WTC11 (cell line): ENCODE data around the gene ZNF664. TPM values are rescaled to one million over a fixed set of nuclear protein-coding genes. Genes with fewer than 3 reads are reported as not detected.

Experiments used
- ATAC-seq: fragments of 200-7000 bp; cut with Tn5 transposase; 2 replicates; pipeline ENCODE4 v1.10.0; 2021; ENCODE audit warnings: mild to moderate bottlenecking, moderate library complexity
- CTCF ChIA-PET: fragments of 300-600 bp; sonication (Branson Sonifier 250); formaldehyde crosslinking; loops from one replicate; lab custom pipeline; 2021; ENCODE audit warnings: antibody characterized with exemption; lab: Charles Lee
- POLR2A ChIA-PET: fragments of 350-600 bp; sonication (Branson Sonifier 250); formaldehyde crosslinking; loops from one replicate; lab custom pipeline; 2021; ENCODE audit warnings: antibody characterized with exemption; lab: Charles Lee
- DNase-seq: peaks from one replicate; pipeline ENCODE4 v3.0.0; 2021; ENCODE audit warnings: low spot score
- H3K27ac Mint-ChIP-seq: 2 replicates; pipeline ENCODE4 v1.8.0; 2021; ENCODE audit warnings: mixed read lengths
- H3K27me3 Mint-ChIP-seq: 2 replicates; pipeline ENCODE4 v1.8.0; 2021; ENCODE audit warnings: low read depth, mild to moderate bottlenecking, moderate library complexity, mixed read lengths
- H3K36me3 Mint-ChIP-seq: 2 replicates; pipeline ENCODE4 v1.8.0; 2021; ENCODE audit warnings: mixed read lengths
- H3K4me1 Mint-ChIP-seq: 2 replicates; pipeline ENCODE4 v1.8.0; 2022; ENCODE audit warnings: mixed read lengths
- H3K4me3 Mint-ChIP-seq: 2 replicates; pipeline ENCODE4 v1.8.0; 2021; ENCODE audit warnings: mild to moderate bottlenecking, moderate library complexity, mixed read lengths
- H3K9me3 Mint-ChIP-seq: 2 replicates; pipeline ENCODE4 v1.8.0; 2021; ENCODE audit warnings: mixed read lengths
- ATF1 ChIP-seq: sonication (generic); formaldehyde crosslinking; IDR thresholded peaks from 2 replicates; pipeline ENCODE4 v1.8.1; 2023; ENCODE audit warnings: mild to moderate bottlenecking, moderate library complexity, missing genetic modification reagents
- GRHL2 ChIP-seq: fragments of 250-450 bp; sonication (Bioruptor Pico); IDR thresholded peaks from 2 replicates; pipeline ENCODE4 v1.8.0; 2022; ENCODE audit warnings: mild to moderate bottlenecking, moderate library complexity; ENCODE audit not compliant: insufficient replicate concordance, severe bottlenecking
- HMGA2 ChIP-seq: fragments of 250-450 bp; sonication (Bioruptor Pico); IDR thresholded peaks from 2 replicates; pipeline ENCODE4 v1.4.0; 2021; ENCODE audit warnings: mild to moderate bottlenecking, moderate library complexity
- JAZF1 ChIP-seq: fragments of 250-450 bp; sonication (Bioruptor Pico); IDR thresholded peaks from 2 replicates; pipeline ENCODE4 v1.9.0; 2021; ENCODE audit warnings: moderate library complexity, mild to moderate bottlenecking, inconsistent platforms
- KAT7 ChIP-seq: sonication (generic); formaldehyde crosslinking; IDR thresholded peaks from 2 replicates; pipeline ENCODE4 v1.8.1; 2023; ENCODE audit warnings: missing genetic modification reagents, mild to moderate bottlenecking, borderline replicate concordance
- MYBL2 ChIP-seq: sonication (generic); formaldehyde crosslinking; IDR thresholded peaks from 2 replicates; pipeline ENCODE4 v1.8.1; 2023; ENCODE audit warnings: mild to moderate bottlenecking, moderate library complexity, missing genetic modification reagents
- NFE2L1 ChIP-seq: sonication (generic); formaldehyde crosslinking; IDR thresholded peaks from 2 replicates; pipeline ENCODE4 v1.8.1; 2023; ENCODE audit warnings: missing genetic modification reagents
- PRRX2 ChIP-seq: fragments of 250-450 bp; sonication (Bioruptor Pico); IDR thresholded peaks from 2 replicates; pipeline ENCODE4 v1.8.0; 2021; ENCODE audit warnings: mild to moderate bottlenecking
- RELA ChIP-seq: sonication (generic); formaldehyde crosslinking; IDR thresholded peaks from 2 replicates; pipeline ENCODE4 v1.8.1; 2022; ENCODE audit warnings: missing genetic modification reagents, mild to moderate bottlenecking, borderline replicate concordance
- SMAD4 ChIP-seq: sonication (generic); formaldehyde crosslinking; IDR thresholded peaks from 2 replicates; pipeline ENCODE4 v1.8.0; 2022; ENCODE audit warnings: mild to moderate bottlenecking, missing genetic modification reagents
- TEAD1 ChIP-seq: sonication (generic); formaldehyde crosslinking; IDR thresholded peaks from 2 replicates; pipeline ENCODE4 v1.8.0; 2022; ENCODE audit warnings: mild to moderate bottlenecking, missing genetic modification reagents
- ZNF121 ChIP-seq: sonication (generic); formaldehyde crosslinking; IDR thresholded peaks from 2 replicates; pipeline ENCODE4 v1.8.0; 2023; ENCODE audit warnings: missing genetic modification reagents
- ZNF416 ChIP-seq: fragments of 250-450 bp; sonication (Bioruptor Pico); IDR thresholded peaks from 2 replicates; pipeline ENCODE4 v1.9.0; 2021; ENCODE audit warnings: mild to moderate bottlenecking, inconsistent platforms
- total RNA-seq: library from RNA; stranded (reverse); gene quantifications from 3 replicates; pipeline ENCODE4 v1.2.3, GENCODE V29; 2021
- TF ChIP-seq, protein P1 (sequence below): fragments of 250-450 bp; sonication (Bioruptor Pico); IDR thresholded peaks from 2 replicates; pipeline ENCODE4 v1.9.0; 2021; ENCODE audit warnings: mild to moderate bottlenecking, borderline replicate concordance
- TF ChIP-seq, protein P2 (sequence below): sonication (generic); formaldehyde crosslinking; IDR thresholded peaks from 2 replicates; pipeline ENCODE4 v1.8.1; 2022; ENCODE audit warnings: low read depth, mild to moderate bottlenecking, moderate library complexity, missing genetic modification reagents, borderline replicate concordance
- TF ChIP-seq, protein P3 (sequence below): sonication (generic); formaldehyde crosslinking; IDR thresholded peaks from 2 replicates; pipeline ENCODE4 v1.8.1; 2022; ENCODE audit warnings: missing genetic modification reagents, borderline replicate concordance
- TF ChIP-seq, protein P4 (sequence below): sonication (generic); formaldehyde crosslinking; IDR thresholded peaks from 2 replicates; pipeline ENCODE4 v1.8.1; 2023; ENCODE audit warnings: mild to moderate bottlenecking, missing genetic modification reagents, moderate library complexity
- TF ChIP-seq, protein P5 (sequence below): sonication (generic); formaldehyde crosslinking; conservative IDR thresholded peaks from 2 replicates; pipeline ENCODE4 v1.8.1; 2022; ENCODE audit warnings: mild to moderate bottlenecking, missing genetic modification reagents
- TF ChIP-seq, protein P6 (sequence below): sonication (generic); formaldehyde crosslinking; IDR thresholded peaks from 2 replicates; pipeline ENCODE4 v1.8.0; 2022; ENCODE audit warnings: mild to moderate bottlenecking, missing genetic modification reagents
- TF ChIP-seq, protein P7 (sequence below): sonication (generic); formaldehyde crosslinking; IDR thresholded peaks from 2 replicates; pipeline ENCODE4 v1.8.0; 2023; ENCODE audit warnings: missing genetic modification reagents, mild to moderate bottlenecking, borderline replicate concordance

The ZNF664 gene
- total RNA-seq, 1 experiment from 2014 or later: 61.7 TPM

DNA sequence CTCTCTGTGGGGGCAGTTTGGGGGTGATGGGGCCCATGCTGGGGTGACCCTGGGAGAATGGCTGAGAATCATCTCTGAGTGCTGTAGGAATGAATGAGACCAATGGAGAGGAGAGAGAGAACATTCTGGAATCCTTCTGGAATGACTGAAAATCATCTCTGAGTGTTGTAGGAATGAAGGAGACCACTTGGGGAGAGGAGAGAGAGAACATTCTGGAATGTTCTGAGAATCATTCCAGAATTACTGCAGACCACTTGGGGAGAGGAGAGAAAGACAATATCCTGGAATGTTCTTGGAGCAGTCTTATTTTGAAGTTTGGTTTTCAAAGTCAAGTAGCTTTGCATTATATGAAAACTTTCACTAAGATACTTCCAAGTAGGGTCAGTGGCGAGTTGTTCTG is 64.3 kb downstream of the ZNF664 start:
- Mint-ChIP-seq H3K36me3 (0 out of 2 replicates have a peak, but pooled peaks cover 2% of the 10 kb centered on the region), H3K27me3 (no peaks in the 10 kb centered on the region), H3K9me3 (peaks cover 4% of the 10 kb centered on the region), H3K4me3 (no peak overlapping the region), H3K4me1 (peaks cover 19% of the 10 kb centered on the region), H3K27ac (no peak overlapping the region; the same call in 1 of the 2 replicates)
- ATAC-seq (no peak), DNase-seq (no peak)
- TF ChIP-seq HMGA2 (CRISPR knock-in tag) (no peak), GRHL2 (CRISPR knock-in tag) (no peak), JAZF1 (CRISPR knock-in tag) (no peak), ZNF121 (CRISPR knock-in tag) (no peak), RELA (CRISPR knock-in tag) (no peak), MYBL2 (no peak), ATF1 (CRISPR knock-in tag) (no peak), TEAD1 (no peak), KAT7 (CRISPR knock-in tag) (no peak), ZNF416 (CRISPR knock-in tag) (no peak), SMAD4 (CRISPR knock-in tag) (no peak), PRRX2 (CRISPR knock-in tag) (no peak), NFE2L1 (no peak)
- TF ChIP-seq, protein P1, sequence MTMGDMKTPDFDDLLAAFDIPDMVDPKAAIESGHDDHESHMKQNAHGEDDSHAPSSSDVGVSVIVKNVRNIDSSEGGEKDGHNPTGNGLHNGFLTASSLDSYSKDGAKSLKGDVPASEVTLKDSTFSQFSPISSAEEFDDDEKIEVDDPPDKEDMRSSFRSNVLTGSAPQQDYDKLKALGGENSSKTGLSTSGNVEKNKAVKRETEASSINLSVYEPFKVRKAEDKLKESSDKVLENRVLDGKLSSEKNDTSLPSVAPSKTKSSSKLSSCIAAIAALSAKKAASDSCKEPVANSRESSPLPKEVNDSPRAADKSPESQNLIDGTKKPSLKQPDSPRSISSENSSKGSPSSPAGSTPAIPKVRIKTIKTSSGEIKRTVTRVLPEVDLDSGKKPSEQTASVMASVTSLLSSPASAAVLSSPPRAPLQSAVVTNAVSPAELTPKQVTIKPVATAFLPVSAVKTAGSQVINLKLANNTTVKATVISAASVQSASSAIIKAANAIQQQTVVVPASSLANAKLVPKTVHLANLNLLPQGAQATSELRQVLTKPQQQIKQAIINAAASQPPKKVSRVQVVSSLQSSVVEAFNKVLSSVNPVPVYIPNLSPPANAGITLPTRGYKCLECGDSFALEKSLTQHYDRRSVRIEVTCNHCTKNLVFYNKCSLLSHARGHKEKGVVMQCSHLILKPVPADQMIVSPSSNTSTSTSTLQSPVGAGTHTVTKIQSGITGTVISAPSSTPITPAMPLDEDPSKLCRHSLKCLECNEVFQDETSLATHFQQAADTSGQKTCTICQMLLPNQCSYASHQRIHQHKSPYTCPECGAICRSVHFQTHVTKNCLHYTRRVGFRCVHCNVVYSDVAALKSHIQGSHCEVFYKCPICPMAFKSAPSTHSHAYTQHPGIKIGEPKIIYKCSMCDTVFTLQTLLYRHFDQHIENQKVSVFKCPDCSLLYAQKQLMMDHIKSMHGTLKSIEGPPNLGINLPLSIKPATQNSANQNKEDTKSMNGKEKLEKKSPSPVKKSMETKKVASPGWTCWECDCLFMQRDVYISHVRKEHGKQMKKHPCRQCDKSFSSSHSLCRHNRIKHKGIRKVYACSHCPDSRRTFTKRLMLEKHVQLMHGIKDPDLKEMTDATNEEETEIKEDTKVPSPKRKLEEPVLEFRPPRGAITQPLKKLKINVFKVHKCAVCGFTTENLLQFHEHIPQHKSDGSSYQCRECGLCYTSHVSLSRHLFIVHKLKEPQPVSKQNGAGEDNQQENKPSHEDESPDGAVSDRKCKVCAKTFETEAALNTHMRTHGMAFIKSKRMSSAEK: no peak
- TF ChIP-seq, protein P2, sequence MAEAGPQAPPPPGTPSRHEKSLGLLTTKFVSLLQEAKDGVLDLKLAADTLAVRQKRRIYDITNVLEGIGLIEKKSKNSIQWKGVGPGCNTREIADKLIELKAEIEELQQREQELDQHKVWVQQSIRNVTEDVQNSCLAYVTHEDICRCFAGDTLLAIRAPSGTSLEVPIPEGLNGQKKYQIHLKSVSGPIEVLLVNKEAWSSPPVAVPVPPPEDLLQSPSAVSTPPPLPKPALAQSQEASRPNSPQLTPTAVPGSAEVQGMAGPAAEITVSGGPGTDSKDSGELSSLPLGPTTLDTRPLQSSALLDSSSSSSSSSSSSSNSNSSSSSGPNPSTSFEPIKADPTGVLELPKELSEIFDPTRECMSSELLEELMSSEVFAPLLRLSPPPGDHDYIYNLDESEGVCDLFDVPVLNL: no peak
- TF ChIP-seq, protein P3, sequence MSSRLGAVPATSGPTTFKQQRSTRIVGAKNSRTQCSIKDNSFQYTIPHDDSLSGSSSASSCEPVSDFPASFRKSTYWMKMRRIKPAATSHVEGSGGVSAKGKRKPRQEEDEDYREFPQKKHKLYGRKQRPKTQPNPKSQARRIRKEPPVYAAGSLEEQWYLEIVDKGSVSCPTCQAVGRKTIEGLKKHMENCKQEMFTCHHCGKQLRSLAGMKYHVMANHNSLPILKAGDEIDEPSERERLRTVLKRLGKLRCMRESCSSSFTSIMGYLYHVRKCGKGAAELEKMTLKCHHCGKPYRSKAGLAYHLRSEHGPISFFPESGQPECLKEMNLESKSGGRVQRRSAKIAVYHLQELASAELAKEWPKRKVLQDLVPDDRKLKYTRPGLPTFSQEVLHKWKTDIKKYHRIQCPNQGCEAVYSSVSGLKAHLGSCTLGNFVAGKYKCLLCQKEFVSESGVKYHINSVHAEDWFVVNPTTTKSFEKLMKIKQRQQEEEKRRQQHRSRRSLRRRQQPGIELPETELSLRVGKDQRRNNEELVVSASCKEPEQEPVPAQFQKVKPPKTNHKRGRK (CRISPR knock-in tag): no peak
- TF ChIP-seq, protein P4, sequence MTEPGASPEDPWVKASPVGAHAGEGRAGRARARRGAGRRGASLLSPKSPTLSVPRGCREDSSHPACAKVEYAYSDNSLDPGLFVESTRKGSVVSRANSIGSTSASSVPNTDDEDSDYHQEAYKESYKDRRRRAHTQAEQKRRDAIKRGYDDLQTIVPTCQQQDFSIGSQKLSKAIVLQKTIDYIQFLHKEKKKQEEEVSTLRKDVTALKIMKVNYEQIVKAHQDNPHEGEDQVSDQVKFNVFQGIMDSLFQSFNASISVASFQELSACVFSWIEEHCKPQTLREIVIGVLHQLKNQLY (CRISPR knock-in tag): no peak
- TF ChIP-seq, protein P5, sequence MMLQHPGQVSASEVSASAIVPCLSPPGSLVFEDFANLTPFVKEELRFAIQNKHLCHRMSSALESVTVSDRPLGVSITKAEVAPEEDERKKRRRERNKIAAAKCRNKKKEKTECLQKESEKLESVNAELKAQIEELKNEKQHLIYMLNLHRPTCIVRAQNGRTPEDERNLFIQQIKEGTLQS (CRISPR knock-in tag): no peak
- TF ChIP-seq, protein P6, sequence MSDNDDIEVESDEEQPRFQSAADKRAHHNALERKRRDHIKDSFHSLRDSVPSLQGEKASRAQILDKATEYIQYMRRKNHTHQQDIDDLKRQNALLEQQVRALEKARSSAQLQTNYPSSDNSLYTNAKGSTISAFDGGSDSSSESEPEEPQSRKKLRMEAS (CRISPR knock-in tag): no peak
- TF ChIP-seq, protein P7, sequence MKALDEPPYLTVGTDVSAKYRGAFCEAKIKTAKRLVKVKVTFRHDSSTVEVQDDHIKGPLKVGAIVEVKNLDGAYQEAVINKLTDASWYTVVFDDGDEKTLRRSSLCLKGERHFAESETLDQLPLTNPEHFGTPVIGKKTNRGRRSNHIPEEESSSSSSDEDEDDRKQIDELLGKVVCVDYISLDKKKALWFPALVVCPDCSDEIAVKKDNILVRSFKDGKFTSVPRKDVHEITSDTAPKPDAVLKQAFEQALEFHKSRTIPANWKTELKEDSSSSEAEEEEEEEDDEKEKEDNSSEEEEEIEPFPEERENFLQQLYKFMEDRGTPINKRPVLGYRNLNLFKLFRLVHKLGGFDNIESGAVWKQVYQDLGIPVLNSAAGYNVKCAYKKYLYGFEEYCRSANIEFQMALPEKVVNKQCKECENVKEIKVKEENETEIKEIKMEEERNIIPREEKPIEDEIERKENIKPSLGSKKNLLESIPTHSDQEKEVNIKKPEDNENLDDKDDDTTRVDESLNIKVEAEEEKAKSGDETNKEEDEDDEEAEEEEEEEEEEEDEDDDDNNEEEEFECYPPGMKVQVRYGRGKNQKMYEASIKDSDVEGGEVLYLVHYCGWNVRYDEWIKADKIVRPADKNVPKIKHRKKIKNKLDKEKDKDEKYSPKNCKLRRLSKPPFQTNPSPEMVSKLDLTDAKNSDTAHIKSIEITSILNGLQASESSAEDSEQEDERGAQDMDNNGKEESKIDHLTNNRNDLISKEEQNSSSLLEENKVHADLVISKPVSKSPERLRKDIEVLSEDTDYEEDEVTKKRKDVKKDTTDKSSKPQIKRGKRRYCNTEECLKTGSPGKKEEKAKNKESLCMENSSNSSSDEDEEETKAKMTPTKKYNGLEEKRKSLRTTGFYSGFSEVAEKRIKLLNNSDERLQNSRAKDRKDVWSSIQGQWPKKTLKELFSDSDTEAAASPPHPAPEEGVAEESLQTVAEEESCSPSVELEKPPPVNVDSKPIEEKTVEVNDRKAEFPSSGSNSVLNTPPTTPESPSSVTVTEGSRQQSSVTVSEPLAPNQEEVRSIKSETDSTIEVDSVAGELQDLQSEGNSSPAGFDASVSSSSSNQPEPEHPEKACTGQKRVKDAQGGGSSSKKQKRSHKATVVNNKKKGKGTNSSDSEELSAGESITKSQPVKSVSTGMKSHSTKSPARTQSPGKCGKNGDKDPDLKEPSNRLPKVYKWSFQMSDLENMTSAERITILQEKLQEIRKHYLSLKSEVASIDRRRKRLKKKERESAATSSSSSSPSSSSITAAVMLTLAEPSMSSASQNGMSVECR (CRISPR knock-in tag): no peak
- POLR2A ChIA-PET: interaction anchor here (0.6 kb wide), 1 partner anchor 591 kb away, joined by 3 read pairs; no protein-coding TSS in a partner anchor
- CTCF ChIA-PET: interaction anchor here (0.6 to 2.2 kb wide), 21 partner anchors 12 to 734 kb away, joined by 3 to 30 read pairs (median 5); partner anchors contain the start of gene RFLNA
